GM21526 (cell line): ENCODE results near the gene STPG3.

Experiments used
- ATAC-seq: cut with Tn5 transposase; IDR thresholded peaks from one replicate; pipeline ENCODE4 v1.9.1; 2021; ENCODE audit warnings: moderate library complexity; ENCODE audit not compliant: unreplicated experiment, low FRiP score

STPG3 gene

GRCh38 chr9:137221506-137222111, 29.5 kb upstream of the STPG3 start:
- no peak for ATAC-seq

DNA sequence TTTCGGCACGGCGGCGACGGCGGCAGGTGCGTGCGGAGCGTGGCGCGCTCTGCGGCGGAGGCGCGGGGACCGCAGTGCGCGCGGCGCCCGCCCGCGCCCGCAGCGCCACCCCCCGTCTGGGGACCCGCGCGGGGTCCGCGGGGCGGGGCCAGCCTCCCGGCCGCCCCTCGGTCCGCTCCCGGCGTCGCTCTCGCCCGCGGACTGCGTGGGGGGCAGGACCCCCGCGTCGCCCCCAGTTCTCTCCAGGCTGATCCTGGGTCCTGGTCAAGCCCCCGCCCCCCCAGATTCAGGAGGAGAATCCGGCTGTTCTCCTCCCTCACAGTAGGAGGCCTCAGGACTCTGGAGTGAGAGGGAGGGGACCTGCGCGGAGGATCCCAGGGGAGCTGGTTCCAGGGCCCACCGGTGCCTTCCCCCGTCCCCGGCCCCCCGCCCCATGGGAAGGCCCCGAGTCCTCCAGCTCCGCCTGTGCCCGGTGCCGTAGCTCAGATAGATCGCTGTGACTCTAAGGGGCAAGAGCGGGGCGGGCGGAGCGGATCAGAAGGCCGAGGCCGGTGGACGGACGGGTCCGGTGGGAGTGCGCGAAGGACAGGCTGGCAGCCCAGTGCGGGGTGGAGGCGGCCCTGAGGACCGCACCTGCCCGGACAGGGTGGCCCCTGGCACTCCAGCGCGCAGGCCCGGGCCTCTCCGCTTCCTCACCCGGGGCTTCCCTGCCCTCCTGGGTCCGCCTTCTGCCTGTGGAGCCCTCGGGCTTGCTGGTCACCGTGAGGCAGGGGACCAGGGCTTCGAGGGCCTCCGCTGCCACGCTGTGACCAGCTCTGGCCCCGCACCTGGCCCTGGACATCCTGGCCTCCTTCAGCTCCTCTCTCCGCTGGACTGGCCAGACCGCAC, 28.7 kb upstream of the STPG3 start, which contains the start of gene RNF208:
TSS of gene RNF208 (minus strand) at position 51 of the 888 bp plus-strand sequence. CDS start 1,028 bp downstream, outside the sequence.
- no peak for ATAC-seq

- ATAC-seq = peak; percentile 55
These were observed 27.8 kb upstream of the STPG3 start for GRCh38 chr9:137223078-137223970.

DNA sequence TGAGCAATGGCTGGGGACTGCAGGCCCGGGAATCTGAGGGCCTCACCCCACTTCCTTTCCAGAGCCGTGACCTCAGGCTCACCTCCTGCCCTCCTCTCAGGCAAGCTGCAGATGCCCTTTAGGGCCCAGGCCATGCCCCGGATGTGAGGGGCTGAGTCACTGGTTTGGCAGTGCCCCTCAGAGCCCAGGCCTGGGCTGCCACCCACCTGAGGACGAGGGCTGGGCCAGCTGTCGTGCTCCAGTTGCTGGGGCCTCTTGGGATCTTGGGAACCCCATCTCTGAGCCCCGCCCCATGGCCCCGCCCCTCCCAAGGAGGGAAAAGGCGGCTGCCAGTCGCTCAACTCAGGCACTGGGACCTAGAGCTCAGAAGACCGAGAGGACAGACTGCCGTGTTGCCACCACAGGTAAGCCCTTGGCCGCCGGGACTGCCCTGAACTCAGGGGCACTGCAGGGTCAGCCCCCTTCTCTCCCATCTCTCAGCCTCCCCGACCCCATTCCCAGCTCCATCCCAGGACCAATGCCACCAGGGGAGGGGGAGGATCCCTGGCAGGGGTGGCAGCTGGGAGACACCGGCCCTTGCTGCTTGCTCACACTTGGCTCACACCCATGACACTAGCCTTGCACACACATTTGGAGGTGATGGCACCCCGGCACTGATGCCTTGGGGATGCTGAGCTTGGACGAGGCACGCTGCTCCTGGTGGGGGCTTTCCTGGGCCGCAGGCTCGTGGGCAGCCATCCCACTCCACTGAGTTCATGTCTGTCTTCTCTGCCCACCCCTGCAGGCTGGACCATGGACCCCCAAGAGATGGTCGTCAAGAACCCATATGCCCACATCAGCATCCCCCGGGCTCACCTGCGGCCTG, 26.0 kb upstream of the STPG3 start, which contains the start of gene CYSRT1:
TSS of gene CYSRT1 (plus strand) at position 345 of the 865 bp plus-strand sequence. CDS start at position 793, 448 bp downstream.
- no peak for ATAC-seq

DNA sequence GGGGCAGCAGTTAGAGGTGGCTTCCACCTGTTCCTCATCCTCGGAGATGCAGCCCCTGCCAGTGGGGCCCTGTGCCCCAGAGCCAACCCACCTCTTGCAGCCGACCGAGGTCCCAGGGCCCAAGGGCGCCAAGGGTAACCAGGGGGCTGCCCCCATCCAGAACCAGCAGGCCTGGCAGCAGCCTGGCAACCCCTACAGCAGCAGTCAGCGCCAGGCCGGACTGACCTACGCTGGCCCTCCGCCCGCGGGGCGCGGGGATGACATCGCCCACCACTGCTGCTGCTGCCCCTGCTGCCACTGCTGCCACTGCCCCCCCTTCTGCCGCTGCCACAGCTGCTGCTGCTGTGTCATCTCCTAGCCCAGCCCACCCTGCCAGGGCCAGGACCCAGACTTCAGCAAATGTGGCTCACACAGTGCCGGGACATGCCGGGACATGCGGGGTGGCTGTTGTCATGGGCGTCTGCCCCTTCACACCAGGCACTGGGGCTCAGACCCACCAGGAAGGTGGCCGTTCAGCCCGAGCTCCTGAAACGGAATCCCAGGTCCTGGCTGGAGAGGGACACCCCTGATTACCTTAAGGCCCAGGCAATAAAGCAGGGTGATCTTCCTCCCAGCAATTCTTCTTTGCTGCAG, 25.3 kb upstream of the STPG3 start:
- no peak for ATAC-seq

- no peak for ATAC-seq
These were observed 24.6 kb upstream of the STPG3 start for GRCh38 chr9:137226338-137227053.

- no peak for ATAC-seq
These were observed 23.8 kb upstream of the STPG3 start, which contains the start of gene RNF224 for GRCh38 chr9:137227054-137227852. Gene RNF224 (plus strand): TSS chr9:137227502. CDS start chr9:137228336, 834 bp downstream.

- no peak for ATAC-seq
These were observed 23.1 kb upstream of the STPG3 start for GRCh38 chr9:137227853-137228505.

GRCh38 chr9:137228506-137228967, 22.5 kb upstream of the STPG3 start:
- no peak for ATAC-seq

GRCh38 chr9:137228968-137229896, 21.9 kb upstream of the STPG3 start:
- ATAC-seq = no peak

- no peak for ATAC-seq
These were observed 21.0 kb upstream of the STPG3 start for GRCh38 chr9:137229903-137230704.

DNA sequence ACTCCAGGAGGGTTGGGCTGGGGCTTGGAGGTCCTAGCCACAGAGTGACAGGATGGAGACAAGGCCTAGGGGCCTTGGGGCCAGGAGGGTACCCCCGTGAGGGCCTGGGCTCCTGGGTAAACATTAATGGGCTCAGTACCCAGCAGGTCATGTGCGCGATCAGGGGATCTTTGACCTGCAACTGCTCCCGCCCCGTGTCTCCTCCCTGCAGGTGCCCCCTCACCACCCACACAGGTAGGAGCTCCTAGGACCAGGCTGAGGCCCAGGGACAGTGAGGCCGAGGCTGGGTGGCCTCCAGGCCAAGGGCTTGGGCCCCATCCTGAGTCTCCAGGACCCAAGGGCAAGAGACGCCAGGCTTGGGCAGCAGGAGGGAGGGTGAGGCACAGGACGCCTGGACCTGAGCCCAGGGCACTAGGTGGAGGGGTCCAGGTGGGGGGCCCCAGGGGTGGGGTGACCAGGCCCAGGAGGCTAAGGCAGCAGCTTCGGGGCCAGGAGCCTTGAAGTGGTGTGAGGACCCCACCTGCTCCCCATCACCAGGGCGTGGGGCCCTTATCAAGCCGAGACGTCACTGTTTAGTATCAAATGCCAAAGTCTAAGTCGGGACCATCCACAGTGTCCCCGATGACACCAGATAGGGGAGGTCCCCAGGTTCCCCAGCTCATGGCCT, 20.2 kb upstream of the STPG3 start, which contains the start of gene SLC34A3:
TSS of gene SLC34A3 (plus strand) at position 197 of the 667 bp plus-strand sequence. CDS start 802 bp downstream, outside the sequence.
- ATAC-seq = no peak

- no peak for ATAC-seq
These were observed 19.6 kb upstream of the STPG3 start for GRCh38 chr9:137231372-137232039.

- no peak for ATAC-seq
These were observed 19.0 kb upstream of the STPG3 start for GRCh38 chr9:137232101-137232500.
